ENCODE data around the gene MBD1.

Gene MBD1

GRCh38 chr18:50273203-50274043, 7.9 kb downstream of the MBD1 start:
- DNase-seq, result no peak
- Histone ChIP-seq H3K36me3 (replicated peaks) (peaks cover 64% of the 10 kb centered on the region), H3K4me3 (ENCODE audit: low read depth, low read length) (no peak overlapping the region), H3K27ac (no peak overlapping the region), H3K27me3 (replicated peaks) (no peaks in the 10 kb centered on the region)
- in situ Hi-C loops (cut with HindIII; ENCODE audit: low pct_ligation_motif_present, low sequenced_read_pairs), result no loop called here
- TF ChIP-seq CTCF (IDR thresholded peaks at IDR 0.05; ENCODE audit: low read depth, low read length, missing control alignments), result no peak

- H3K27ac ChIP-seq, result no peak overlapping the region
- in situ Hi-C loops (cut with HindIII; ENCODE audit: low pct_ligation_motif_present, low sequenced_read_pairs), result no loop called here
- DNase-seq, result no peak
- no peaks in the 10 kb centered on the region for H3K27me3 ChIP-seq (replicated peaks)
- H3K4me3 ChIP-seq (ENCODE audit: low read depth, low read length), result no peak overlapping the region
- no peak for TF ChIP-seq CTCF (IDR thresholded peaks at IDR 0.05; ENCODE audit: low read depth, low read length, missing control alignments)
- peaks cover 64% of the 10 kb centered on the region for H3K36me3 ChIP-seq (replicated peaks)
Measured at GRCh38 chr18:50272568-50272967, 8.8 kb downstream of the MBD1 start.

GRCh38 chr18:50268022-50268747, 13.1 kb downstream of the MBD1 start:
- H3K36me3 ChIP-seq (replicated peaks), result peaks cover 25% of the 10 kb centered on the region
- DNase-seq, result peak; percentile 77
- H3K27ac ChIP-seq, result peak overlapping the region; percentile 48
- H3K4me3 ChIP-seq (ENCODE audit: low read depth, low read length), result peak overlapping the region; percentile 63
- TF ChIP-seq CTCF (IDR thresholded peaks at IDR 0.05; ENCODE audit: low read depth, low read length, missing control alignments), result peak; percentile 89
- H3K27me3 ChIP-seq (replicated peaks), result no peaks in the 10 kb centered on the region
- in situ Hi-C loops (cut with HindIII; ENCODE audit: low pct_ligation_motif_present, low sequenced_read_pairs), result no loop called here

- H3K27me3 ChIP-seq (replicated peaks), result no peaks in the 10 kb centered on the region
- H3K4me3 ChIP-seq (ENCODE audit: low read depth, low read length), result peak within 1 kb of the TSS; percentile 78
- TF ChIP-seq CTCF (IDR thresholded peaks at IDR 0.05; ENCODE audit: low read depth, low read length, missing control alignments), result no peak
- H3K27ac ChIP-seq, result no peak within 1 kb of the TSS
- peaks cover 7% of the 10 kb centered on the region for H3K36me3 ChIP-seq (replicated peaks)
- DNase-seq, result peak; percentile 89
- in situ Hi-C loops (cut with HindIII; ENCODE audit: low pct_ligation_motif_present, low sequenced_read_pairs), result no loop called here
Measured at GRCh38 chr18:50266248-50266704, 15.0 kb downstream of the MBD1 start, which contains the start of gene CFAP53. Gene CFAP53 (minus strand): TSS chr18:50266495. CDS start chr18:50266404, 91 bp downstream.

GRCh38 chr18:50262977-50263376, 18.3 kb downstream of the MBD1 start:
- Histone ChIP-seq H3K27ac (no peak overlapping the region), H3K36me3 (replicated peaks) (no peaks in the 10 kb centered on the region), H3K4me3 (ENCODE audit: low read depth, low read length) (no peak overlapping the region), H3K27me3 (replicated peaks) (no peaks in the 10 kb centered on the region)
- in situ Hi-C loops (cut with HindIII; ENCODE audit: low pct_ligation_motif_present, low sequenced_read_pairs), result no loop called here
- no peak for TF ChIP-seq CTCF (IDR thresholded peaks at IDR 0.05; ENCODE audit: low read depth, low read length, missing control alignments)
- DNase-seq, result no peak
